Measurements from ENCODE around the gene FNBP1.
"Not testable (repeated sequence)": the region's sequence is repeated elsewhere in the genome, so short reads cannot be mapped to it uniquely, and the experiment has no call there.

Gene FNBP1

DNA sequence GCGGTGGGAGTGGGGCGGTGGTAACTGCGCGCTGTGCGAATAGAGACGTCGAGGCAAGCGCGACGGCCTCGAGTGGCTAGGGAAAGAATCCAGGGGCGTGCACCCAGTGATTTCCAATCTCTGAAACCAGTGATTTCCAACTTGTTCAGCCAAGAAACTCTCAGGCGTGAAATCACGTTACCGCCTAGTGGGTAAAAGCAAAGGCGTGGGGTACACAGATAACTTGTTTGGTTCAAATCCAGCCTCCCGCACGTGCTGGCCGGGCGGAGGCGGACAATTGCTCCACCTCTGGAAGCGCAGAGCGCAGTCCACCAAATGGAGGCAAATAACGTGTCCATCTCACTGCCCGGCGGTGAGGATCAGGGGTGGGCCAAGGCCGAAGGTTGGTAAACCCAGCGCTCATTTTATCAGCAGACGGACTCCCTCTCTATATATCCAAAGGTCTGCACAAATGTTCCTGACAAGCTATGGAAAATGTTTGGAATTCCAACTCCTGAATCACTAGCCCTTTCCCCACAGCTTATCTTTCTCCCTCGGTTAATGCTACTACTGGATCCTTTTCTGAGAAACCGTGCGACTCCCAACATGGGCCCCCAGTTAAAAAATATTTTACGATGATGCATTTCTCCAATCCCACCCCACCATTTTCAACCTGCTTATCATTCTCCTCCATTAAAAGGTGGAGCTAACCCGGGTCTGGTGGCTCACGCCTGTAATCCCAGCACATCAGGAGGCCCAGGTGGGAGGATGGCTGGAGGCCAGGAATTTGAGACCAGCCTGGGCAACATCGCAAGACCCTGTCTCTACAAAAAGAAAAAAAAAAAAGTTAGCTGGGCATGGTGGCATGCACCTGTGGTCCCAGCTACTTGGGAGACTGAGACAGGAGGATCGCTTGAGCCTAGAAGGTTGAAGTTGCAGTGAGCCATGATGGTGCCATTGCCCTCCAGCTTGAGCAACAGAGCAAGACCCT, 950 bp upstream of the FNBP1 start:
- no peak for DNase-seq

DNA sequence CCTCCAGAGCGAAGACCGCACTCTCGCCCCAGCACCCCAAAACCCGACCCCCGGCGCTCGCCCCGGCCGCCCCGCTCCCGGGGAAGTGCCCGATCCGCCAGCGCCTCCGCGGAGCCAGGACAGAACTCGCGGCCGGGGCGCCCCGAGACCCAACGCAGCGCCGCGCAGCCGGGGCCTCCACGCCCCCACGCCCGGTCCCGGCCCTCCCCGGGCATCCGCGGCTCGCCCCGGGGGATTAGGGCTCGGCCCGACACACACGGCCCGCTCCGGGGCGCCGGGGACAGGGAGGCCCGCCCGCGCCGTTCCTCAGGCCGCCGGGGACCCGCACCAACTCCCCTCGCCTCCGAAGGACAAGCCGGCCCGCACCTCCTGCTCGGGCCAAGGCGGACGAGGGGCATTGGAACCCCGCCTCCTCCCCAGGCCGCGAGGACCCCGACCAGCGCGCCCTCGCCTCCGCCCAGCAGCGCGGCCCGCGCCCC, 544 bp downstream of the FNBP1 start:
- DNase-seq = no peak

DNA sequence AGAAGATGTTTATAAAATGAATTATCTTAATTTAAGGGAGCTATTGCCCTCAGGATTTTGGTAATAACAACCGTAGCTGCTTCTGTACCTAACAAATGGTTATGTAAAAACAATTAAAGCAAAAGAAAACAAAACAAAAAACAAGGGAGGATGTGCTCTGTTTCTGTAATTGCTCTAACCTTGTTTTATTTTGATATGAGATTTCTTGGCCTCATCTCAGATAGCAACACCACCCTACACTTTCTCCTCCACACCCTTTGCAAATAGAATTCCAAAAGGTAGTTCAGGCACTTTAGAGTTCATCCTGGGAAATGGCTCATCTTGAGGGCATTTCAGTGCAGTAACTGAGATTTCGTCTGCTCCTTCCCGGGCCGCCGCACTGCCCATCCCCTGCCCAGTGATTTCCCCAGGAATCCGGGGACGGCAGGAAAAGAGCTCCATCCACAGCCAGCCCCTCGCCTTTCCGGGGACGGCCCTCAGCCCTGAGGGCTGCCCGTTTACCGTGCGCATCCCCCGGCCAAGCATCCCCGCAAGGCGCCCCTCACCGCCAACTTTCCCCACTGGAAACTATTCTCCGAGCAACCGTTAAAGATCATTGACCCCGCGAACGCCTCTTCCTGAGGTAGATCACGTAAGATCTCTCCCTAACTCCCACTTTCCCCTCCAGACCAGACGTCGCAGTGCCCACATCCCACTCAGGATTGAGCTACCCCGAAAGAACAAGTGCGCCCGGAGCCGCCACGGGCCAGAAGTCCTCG, 1.2 kb downstream of the FNBP1 start:
- DNase-seq = no peak

DNA sequence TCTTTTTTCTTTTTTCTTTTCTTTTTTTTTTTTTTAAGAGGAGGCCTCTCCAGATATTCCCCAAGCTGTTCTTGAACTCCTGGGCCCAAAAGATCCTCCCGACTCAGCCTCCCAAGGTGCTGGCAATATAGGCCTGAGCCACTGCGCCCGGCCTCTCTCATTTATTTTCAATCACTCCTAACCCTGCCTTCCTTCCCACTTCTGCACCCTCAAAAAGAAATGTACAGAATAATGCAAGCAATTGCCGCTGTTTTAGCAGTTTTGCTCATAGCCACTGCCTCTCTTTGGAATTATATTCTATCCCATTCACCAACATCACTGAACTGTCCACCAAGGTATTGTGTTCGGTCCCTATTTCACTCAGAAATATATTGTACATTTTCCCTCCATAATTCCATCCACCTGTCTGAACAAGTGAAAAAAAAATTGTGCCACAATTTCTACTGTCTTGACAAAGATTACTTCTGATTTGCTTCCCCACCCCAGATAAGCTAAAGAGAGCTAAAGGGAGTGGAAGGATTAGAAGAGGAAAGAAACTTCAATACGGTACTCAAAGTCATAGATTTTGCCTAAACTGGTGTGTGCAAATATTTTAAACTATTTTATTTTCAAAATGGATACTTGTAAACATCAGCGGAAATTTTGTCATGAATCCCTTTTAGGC, 1.9 kb downstream of the FNBP1 start:
- DNase-seq = no peak

DNA sequence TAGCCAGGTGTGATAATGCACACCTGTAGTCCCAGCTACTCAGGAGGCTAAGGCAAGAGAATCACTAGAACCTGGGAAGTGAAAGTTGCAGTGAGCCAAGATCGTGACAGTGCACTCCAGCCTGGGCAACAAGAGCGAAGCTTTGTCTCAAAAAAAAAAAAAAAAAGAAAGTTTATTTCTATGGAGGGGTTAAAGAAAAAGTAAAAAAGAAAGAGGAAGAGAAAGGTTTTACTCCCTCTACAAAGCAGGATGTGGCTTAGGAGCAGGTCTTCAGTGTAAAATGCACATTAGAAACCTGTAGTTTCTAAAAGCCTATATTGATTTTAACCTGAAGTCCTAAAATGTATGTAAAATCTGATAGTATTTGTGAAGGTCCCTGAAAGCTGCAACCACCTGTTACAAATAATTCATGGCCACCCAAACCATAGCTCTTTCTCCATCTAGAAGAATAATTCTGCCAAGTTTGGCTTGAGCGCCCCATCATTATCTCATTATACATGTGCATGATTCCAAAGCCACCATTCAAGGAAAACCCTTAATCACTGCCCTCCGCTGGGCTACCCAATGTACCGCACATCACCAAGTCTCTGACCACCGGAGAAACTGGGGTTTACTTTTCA, 3.4 kb downstream of the FNBP1 start:
- no peak for DNase-seq

DNA sequence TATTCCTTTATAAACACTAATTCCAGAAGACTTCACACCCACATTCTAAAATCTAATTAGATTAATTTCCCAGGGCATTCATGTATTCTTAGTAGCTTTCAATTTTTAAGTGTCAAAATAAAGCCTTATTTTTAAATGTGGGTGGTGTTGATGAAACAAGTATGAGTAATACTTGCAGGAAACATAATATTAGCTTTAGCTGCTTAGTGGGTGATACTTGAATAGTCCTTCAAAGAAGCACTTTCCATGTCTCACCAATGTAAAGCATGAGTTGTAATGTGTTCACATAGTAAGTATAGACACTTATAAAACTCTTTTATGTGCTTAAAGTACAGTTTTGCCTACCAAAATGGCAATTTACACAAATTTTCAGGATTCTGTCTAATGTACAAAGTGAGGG, 6.9 kb downstream of the FNBP1 start:
- DNase-seq = no peak

DNA sequence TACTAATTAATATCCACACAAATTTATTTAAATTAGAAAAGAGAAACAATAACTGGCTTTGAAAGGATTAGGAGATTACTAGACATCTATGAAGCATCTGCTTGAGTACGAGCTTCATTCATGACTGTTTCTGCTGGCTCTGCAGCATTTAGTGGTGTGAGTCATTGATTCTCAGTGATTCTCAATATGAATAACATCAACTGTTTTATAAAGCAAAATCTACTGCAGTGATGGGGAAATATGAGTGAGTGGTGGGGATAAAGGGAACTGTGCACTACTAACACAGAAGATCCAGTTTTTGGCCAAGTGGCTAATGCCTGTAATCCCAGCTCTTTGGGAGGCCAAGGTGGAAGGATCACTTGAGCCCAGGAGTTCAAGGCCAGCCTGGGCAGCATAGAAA, 8.4 kb downstream of the FNBP1 start:
- DNase-seq = no peak

DNA sequence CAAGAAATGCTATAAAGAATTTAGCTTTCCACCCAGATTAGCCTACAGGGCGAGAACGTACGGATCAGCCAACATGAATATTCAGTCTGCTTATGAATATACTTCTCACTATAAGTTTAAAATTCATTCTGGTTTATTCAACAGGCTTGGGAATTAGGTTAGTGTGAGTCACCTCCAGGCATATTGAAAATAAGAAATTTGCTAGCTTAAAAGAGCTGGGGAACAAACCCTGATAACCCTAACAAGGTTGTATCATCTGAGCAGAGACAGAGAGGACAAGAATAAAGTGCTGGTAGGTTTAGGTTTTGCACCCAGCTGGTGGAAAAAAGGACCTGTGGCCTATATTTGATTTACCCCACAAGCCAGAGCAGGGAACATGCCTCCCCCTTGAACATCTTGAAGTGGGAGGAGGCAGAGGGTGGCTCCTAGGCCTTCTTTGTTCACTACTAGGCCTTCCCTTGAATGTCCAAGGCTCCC, 12.3 kb downstream of the FNBP1 start:
- no peak for DNase-seq

DNA sequence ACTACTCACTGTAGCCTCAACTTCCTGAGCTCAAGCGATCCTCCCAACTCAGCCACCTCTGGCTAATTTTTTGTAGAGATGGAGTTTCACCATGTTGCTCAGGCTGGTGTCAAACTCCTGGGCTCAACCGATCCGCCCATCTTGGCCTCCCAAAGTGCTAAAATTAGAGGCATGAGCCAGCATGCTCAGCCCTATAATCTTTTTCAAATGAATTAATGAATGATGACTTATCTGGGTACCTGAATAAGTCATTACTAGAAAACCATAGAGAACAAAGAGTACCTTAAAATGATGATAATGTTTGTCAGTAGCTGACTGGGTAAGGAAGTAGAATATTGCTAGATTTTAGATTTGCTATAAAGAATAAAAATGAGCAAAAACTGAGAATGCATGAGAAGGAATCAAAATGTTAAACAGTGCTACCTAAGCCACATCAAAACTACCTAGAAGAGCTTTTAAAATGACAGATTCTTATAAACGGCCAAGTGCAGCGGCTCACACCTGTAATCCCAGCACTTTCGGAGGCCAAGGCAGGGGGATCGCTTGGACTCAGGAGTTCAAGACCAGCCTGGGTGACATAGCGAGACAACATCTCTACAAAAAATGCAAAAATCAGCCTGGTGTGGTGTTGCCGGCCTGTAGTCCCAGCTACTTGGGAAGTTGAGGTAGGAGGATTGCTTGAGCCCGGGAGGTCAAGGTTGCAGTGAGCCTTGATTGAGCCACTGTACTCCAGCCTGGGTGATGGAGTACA, 13.6 kb downstream of the FNBP1 start:
- DNase-seq = no peak

DNA sequence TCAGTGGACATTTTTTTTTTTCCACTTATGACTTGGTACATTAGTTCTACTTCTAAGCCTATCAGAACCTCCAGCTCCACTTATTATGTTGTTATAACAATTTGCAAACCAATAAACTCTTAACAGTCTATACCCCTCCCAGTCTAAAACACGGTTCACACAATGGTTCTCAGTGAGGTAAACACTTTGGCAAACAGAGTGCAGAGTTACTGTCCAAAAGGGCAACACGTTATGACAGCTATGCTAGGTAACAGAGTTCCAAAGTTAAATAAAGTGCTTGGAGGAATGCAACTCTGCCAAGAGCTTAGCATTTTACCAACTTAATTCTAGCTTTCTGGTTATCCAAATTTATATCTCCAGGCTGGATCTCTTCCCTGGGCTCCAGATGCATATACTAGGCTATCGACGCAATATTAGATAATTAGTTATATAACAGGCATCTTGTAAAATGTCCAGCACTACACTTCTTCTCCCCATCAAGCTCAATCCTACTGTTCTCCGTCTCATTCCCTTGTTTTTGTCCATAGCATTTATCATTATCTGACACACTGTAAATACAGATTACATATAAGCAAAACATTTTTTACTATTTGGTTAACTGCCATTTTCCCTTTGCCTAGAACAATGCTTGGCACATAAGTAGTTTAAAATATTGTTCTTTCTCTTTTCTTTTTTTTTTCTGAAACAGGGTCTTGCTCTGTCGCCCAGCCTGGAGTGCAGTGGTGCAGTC, 14.3 kb downstream of the FNBP1 start:
- DNase-seq = no peak

DNA sequence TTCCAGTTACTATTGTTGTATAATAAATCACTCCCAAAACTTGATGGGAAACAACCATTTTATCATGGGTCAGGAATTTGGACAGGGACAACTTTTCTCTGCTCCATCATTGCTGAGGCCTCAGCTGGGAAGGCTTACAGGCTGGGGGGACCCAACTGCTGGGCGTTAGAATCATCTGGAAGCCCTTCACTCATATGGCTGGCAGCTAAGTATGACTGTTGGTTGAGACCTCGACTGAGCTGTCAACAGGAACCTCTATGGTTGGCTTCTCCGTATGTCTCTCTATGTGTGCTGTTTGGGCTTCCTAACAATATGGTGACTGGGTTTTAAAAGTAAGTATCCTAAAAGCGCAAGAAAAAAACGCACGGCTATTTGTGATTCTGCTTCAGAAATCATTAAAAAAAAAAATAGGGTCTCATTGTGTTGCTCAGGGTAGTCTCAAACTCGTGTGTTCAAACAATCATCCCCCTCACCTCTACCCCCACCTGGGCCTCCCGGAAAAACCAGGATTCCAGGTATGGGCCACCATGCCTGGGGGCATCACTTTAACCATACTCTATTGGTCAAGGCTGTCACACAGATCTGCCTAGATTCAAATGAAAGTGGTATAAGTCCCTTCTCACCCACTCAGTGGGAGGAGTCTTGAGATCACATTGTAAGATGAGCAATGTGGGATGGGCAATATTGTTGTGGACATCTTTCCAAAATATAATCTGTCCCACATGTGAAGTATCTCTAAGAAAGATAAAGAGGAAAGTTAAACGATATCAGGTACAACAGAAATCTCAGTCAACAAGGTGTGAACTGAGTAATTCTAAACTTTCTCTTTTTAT, 15.2 kb downstream of the FNBP1 start:
- no peak for DNase-seq

DNA sequence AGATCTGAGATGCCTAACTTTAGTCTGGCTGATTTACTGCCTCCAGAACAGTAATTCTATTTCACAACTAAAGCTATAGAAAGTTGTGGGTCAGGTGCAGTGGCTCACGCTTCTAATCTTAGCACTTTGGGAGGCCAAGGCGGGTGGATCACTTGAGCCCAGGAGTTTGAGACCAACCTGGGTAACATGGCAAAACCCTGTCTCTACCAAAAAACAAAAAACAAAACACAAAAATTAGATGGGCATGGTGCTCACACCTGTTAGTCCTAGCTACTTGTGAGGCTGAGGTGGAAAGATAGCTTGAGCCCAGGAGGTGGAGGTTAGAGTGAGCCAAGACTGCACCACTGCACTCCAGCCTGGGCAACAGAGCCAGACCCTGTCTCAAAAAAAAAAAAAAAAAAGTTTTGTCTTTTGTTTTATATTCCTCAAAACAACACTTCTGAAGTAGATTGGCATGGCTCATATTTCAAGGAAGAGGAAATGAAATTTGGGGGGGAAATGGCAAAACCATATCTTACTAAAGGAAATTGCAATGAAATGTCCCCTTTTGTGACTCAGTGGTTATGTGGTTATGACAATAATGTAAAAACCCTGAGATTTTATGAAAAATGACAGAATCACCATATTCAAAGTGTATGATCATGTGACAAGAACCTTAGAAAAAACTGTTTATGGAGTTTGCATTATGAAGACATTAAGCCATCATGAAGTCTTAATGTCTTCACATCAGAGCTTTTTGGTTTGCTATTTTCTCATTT, 16.2 kb downstream of the FNBP1 start:
- no peak for DNase-seq

DNA sequence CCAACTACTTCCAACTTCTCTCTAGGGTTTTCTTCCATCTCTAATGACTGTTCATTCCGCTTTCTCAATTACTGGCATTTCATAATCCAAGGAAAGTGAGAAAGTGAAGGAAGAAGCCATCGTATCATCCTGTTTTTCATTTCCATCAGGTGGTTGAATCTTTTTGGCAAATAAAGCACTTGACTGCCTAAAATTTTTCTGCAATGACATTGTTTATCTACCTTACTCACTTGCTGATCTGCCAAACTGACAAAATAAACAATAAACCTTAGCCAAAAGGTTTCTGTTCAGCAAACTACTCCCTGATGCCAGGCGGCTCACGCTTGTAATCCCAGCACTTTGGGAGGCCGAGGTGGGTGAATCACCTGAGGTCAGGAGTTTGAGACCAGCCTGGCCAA, 18.4 kb downstream of the FNBP1 start:
- DNase-seq = no peak

DNA sequence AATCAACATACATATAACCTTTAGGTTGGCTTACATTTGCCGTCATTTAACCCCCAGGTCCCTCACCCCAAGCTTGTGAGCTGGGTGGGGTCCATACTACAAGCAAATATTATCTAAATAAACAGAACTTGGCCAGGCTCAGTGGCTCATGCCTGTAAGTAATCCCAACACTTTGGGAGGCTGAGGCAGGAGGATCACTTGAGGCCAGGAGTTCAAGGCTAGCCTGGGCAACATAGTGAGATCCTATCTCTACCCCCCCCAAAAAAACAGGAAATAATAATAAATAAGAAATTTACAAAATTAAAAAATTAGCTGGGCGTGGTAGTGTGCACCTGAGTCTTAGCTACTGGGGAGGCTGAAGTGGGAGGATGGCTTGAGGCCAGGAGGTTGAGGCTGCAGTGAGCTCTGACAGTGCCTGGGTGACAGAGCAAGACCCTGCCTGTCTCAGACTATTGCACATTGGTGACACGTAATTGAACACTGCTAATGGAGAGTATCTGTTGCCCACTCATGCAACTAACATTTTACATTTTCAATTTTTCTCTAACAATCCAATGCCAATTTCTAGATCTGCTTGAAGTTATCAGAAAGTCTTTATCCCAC, 18.9 kb downstream of the FNBP1 start:
- no peak for DNase-seq

DNA sequence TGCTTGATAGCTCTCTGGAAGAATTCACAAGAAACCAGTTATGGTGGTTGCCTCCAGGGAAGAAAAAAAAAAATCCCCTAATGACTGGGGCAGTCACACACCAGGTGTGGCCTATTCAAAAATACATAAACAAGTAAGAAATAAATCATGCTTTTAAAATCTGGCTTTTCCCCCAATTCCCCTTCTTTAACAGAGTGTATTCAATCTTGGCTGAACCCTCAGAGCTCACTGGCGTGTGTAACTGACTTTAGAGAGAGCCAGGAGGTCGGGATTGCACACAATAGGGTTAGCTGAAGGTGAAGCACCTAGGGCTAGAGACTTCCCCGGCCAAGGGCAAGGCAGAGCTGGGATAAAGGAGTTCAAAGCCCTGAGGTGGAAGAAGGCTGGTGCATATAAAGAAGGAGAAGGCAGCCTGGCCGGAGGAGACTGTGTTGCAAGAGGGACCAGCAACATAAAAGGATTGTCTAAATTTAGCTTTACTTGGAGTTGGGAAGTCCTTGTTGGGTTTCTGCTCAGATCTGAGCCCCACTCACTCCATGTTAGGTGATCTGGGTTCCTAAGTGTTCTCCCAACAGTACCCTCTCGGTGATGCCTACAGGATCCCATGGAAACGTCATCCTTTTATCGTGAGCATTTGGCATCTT, 19.7 kb downstream of the FNBP1 start:
- no peak for DNase-seq

DNA sequence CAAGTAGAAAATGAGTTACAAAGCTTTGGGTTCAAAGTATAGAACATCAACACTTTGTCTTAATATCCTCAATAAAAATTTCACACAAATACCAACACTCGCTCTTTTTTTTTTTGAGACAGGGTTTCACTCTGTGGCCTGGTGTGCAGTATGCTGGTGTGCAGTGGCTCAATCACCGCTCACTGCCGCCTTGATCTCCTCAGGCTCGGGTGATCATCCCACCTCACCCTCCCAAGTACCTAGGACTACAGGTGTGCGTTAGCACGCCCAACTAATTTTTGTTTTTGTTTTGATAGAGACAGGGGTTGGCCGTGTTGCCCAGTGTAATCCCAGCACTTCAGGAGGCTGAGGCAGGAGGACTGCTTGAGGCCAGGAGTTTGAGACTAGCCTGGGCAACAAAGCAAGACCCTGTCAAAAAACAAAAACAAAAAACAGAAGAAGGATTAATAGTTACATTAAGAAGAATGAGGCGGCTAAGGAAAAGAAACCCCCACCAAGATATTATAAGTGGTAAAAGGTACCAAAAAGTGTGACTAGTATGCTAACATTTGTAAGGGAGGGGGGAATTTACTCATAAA, 20.3 kb downstream of the FNBP1 start:
- no peak for DNase-seq

DNA sequence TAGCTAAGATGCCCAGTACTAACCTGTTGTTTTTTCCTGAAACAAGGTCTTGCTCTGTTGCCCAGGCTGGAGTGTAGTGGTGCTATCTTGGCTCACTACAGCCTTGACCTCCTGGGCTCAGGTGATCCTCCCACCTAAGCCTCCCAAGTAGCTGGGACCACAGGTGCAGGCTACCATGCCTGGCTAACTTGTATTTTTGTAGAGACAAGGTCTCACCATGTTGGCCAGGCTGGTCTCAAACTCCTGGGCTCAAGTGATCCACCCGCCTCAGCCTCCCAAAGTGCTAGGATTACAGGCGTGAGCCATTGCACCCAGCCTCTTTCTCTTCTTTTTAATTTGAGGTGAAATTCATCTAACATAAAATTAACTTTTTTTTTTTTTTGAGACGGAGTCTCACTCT, 21.1 kb downstream of the FNBP1 start:
- DNase-seq = not testable (repeated sequence)

DNA sequence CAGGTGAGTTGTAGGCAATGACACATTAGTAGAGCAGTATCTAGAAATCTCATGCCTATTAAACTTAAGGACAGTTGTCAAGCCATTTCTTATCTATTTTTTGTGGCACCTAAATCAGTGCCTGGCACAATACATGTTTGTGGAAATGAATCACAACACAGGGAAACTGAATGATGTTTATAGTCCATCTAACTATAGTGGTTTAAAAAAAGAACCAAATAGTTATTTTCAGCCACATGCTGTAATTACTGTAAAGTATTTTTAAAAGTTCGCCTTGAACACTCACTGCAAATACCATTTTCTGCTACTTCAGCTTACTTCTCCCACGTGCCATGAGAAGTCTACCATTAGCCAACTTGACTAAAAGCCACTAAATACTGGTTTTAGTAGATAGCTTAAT, 21.9 kb downstream of the FNBP1 start:
- DNase-seq = no peak
